ENCODE data around the gene FOXD3.
"Not testable (repeated sequence)": the region's sequence is repeated elsewhere in the genome, so short reads cannot be mapped to it uniquely, and the experiment has no call there.

Gene FOXD3

DNA sequence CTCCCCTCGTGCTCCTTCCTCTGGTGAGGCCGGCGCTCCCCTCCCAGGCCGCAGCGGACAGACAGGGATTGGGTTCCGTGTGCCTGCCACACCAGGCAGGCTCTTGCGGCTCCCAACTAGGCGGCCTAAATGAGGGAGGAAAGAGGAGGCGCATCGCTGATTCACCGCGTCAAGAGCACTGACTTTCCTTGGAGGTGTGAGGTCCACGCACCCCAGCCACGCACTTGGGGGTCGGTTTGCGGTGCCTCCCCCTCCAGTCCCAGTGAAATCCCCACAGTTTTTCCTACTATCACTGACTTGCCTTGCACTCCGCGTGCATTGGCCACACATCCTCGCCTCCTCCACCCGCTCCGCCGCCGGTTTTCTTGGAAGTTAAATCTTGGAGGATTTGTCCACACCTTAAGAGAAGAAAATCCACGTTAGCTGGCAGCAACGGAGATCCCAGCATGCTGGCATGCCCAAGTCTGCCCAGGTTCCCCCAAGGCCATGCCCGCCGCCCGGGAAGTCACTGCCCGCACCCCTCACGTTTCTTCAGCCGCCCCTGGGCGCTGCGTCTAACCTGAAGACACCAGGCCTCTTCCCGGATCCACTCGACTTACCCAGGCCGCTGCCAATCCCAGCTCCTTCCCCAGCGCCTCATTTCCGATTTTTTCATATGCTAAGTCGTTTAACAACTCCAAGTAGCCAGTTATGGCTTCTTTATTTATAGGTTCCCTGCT is 1.1 kb upstream of the FOXD3 start:
- no peak for DNase-seq

DNA sequence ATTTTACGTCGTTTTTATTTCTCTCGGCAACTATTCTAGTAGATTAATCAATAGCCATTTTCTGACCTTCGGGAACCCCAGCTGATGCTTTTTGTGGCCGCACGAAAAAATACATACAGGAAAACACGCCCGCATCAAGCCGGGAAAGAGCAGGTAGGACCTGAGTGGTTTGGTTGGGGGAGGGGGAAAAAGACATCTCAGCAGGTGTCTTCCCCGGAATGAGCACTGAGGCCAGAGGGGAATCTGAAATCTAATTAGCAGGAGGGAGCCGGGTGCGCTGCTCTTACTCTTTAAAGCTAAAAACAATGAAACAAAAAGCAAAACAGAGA is 618 bp upstream of the FOXD3 start:
- no peak for DNase-seq

DNA sequence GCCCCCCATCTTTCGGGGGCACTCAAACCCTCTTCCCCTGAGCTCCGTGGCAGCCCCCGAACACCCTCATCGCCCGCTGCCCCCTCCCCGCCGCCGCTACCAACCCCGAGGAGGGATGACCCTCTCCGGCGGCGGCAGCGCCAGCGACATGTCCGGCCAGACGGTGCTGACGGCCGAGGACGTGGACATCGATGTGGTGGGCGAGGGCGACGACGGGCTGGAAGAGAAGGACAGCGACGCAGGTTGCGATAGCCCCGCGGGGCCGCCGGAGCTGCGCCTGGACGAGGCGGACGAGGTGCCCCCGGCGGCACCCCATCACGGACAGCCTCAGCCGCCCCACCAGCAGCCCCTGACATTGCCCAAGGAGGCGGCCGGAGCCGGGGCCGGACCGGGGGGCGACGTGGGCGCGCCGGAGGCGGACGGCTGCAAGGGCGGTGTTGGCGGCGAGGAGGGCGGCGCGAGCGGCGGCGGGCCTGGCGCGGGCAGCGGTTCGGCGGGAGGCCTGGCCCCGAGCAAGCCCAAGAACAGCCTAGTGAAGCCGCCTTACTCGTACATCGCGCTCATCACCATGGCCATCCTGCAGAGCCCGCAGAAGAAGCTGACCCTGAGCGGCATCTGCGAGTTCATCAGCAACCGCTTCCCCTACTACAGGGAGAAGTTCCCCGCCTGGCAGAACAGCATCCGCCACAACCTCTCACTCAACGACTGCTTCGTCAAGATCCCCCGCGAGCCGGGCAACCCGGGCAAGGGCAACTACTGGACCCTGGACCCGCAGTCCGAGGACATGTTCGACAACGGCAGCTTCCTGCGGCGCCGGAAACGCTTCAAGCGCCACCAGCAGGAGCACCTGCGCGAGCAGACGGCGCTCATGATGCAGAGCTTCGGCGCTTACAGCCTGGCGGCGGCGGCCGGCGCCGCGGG is 837 bp downstream of the FOXD3 start:
- peak; percentile 54 for DNase-seq

DNA sequence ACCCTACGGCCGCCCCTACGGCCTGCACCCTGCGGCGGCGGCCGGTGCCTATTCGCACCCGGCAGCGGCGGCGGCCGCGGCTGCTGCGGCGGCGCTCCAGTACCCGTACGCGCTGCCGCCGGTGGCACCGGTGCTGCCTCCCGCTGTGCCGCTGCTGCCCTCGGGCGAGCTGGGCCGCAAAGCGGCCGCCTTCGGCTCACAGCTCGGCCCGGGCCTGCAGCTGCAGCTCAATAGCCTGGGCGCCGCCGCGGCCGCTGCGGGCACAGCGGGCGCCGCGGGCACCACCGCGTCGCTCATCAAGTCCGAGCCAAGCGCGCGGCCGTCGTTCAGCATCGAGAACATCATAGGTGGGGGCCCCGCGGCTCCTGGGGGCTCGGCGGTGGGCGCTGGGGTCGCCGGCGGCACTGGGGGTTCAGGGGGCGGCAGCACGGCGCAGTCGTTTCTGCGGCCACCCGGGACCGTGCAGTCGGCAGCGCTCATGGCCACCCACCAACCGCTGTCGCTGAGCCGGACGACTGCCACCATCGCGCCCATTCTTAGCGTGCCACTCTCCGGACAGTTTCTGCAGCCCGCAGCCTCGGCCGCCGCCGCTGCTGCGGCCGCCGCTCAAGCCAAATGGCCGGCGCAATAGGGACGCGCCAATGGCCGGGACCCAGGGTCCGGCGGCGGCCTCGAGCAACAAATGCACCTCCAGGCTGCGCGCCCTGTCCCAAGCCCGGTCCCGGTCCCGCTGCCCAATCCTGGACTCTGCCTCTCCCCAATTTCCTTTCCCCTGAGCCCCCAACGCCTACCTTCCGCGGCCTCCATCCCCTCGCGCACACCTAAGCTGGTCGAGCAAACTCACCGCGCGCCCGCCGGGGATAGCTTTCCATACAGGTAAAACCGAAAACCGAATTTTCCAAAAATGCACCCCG is 1.8 kb downstream of the FOXD3 start:
- DNase-seq, result no peak

DNA sequence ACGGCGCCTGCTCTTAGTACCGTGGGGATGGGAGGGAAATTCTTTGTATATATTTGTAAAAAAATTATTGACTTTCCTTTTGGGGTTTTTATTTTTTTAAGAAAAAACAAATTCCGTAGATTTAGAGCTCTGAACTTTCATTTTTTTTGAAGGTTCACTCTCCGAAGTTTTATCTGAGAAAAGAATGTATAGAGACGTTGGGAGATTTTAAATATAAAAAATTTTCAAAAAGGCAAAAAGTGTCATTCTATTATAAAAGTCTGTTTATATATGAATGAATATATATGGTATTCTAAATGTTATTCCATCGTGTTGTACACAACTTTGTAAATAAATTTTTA is 2.4 kb downstream of the FOXD3 start:
- DNase-seq, result no peak

DNA sequence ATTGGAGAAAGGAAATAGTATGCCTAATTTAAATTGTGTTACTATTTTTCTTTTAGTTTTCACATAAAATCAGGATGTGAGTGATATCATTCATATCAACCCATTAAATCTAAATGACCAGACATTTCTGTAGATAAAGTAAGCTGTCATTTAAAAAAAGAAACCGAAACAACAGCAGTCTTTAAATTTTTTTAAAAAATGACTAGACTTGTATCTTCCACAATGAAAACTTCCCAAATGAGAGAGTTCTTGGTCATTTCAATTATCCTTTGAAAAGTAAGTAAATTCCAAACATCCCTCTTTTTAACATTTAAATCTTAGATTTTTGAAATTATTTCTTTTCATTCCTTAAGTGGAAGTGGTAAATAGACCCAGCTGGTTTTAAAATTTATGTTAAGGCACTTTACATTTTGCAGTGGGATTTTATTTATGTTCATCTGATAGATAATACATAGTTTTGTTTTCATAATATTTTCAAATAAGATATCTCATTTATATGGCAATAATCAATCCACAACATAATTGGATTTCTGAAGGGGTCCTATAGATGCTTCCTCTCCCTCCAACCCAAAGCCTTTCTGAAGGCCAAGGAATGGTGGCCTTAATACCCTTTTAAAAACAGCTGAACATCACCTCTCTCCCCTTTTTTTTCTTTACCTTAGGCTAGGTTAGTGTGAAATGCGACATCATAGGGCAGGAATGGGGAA is 3.1 kb downstream of the FOXD3 start:
- DNase-seq, result no peak

DNA sequence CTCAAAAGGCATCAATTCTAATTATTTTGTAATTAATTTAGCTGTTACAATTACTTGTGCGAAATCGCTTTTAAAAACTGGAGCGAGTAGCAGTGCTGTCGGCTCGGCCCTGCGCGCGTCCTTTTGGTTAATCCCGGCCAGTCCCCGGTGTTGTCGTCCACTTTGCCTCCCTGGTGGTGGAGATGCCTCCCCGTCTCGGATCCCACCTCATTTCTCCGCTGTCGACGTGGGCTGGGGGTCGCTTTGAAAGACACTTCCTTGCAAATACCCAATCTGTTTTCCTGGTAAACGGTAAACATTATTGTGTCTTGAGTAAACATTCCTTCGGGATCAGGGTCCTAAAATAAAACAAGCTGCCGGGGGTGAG is 3.7 kb downstream of the FOXD3 start:
- DNase-seq, result no peak

DNA sequence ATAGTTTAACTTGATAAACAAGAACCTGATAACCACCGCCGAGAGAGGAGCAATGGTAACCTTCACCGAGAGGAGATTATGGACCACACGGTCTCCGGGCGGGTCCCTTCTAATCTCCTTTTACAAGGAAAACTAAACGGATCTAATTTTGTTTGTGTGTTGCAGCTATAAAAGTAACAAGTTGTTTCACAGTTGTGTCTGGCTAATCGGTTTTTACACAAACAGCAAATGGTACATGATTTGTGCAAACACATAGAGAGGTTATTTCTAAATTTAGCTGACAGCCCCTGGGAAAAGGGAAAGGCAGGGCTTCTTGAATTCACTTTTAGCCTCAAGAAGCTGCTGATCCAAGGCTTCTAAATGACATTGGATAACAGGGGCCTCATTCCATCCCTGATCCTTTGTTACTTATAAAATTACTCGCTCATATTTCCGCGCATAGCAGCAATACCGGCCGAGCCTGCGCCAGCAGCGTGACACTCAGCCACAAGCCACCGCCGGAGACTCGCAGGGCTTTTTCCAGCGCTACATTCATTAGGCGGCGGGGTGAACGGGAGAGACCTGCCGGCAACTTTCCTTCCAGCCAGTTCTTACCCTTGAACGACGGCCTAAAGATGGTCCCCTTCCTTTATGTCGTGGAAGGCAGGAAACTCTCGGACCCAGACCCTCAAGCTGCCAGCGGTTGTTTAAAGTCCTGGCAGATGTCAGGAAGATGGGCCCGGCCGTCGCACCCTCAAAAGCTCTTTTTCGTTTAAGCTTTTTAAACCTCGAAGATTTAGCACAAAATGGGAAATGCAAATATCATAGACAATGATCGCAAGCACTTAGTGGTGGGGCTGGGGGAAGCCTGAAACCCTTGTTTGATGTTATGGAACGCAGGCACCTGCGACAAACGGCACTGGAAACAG is 4.4 kb downstream of the FOXD3 start:
- no peak for DNase-seq

DNA sequence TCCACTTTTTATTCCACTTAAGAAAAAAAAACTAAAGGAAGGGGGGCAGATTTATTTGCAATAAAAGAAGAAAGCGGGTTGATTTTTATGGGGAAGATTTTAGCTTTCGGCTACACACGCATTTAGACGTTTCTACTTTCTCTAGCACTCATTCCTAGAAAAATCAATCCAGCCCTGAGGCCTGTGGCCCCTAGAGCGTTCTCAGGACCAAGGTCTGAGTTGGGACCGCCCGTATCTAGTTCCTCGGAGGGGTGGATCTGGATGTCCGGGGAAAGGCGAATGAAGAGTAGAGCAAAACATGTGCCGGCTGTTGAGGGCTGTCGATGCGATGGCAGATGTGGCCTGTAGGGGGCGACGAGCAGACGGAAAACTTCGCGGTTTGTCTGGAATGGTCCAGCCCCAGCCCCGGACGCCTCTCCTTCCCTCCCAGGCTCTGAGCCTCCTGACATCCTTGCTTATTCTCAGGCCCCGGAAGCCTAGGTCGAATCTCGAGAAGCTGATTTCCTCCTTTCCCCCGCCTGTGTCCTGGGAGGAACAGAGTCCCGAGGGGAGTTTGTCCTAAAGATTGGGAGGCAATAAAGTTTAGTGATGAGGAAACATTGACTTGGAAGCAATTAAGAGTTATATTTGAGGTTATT is 5.2 kb downstream of the FOXD3 start:
- DNase-seq, result peak; percentile 59

DNA sequence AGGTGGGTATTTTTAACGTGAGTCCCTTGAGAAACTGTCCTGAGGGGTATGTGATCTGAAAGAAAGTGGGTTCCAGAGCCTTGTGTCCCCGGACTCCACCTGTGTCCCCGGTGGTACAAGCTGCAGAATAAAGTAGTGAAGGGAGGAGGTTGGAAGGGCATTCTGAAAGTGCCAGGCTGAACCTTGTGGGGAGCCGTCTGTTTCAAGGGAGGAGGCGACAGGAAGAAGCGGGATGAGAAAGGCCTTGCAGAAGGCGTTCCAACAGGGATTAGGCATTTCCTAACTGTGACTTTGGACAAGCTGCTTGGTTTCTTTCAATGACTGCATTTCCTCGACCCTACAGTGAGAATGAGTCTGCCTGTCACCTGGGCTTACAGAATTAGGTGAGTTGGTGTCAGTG is 5.8 kb downstream of the FOXD3 start:
- no peak for DNase-seq

DNA sequence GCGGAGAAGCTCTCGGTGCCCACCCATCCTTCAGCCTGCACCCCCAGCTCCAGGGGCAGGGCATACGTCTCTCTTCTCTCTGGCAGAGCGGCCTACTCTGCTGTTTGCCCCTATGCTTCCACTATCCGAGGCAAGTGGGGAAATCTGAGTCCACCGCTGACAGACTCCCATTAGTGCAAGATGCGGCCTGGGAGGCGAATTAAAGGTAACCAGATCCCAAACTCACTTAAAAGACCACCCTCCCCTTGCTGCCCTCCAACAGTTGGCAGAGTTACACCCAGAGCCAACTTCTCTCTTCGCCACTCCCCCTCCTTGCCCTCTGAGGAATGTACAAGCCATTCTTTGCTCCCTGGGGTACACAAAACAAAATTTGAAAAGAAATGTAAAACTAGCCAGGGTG is 6.4 kb downstream of the FOXD3 start:
- no peak for DNase-seq

DNA sequence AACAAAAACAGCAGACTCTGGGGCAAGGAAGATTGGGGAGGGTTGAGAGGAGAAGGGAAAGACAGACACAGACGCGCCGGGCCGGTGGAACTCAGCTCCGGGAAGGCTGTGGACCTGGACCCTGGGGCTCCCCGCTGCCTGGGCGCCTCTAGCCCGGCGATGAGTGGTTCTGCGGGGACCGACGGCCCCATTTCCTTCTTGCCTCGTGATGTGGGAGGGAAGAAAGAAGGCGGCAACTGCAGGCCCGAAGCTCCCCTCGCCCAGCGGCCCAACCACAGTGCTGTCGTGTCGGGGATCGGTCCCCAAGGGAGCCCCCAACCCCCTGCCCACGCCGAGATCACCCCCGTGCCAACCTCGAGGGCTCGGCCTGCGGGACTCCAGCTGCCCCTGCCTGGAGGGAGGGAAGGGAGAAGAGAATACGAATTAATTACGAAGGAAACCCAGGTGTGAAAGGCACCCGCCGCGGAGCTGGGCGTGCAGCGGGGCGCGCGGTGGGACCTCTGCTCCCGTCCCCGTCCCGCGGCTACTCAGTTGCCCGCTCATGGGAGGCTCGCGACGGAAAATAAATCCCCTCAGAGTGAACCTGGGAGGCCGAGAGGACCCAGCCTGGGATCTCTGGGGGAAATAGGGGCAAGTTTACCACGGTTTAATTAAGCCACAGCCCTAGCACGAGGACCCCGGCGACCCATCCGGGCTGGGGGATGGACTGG is 7.4 kb downstream of the FOXD3 start:
- DNase-seq, result no peak

DNA sequence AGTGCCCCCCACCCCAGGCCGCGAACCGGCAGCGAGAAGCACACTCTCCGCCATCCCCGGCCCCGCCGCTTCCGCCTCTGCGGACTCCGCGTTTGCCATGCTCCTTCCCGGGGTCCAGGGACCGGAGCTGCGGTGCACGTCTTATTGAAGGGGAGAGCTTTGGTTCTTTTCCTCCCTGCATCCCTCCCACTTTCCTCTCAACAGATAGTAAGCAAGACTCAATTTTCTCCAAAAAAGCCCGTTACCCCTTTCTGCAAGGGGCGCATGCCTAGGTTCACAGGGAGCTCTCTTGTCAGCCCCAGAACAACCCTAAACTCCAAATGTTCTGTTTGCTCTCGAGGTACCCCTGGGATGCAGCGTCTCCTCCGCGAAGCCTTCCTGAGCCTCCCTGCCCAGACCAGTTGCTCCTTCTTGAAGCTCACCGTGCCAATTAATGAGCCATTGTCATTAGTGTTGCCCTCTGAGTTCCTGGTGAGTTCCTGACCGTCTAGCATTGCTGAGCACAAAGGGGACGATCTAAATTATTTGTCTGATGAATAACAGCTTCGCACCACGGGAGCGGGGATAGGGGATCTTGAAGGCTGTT is 8.1 kb downstream of the FOXD3 start:
- no peak for DNase-seq

DNA sequence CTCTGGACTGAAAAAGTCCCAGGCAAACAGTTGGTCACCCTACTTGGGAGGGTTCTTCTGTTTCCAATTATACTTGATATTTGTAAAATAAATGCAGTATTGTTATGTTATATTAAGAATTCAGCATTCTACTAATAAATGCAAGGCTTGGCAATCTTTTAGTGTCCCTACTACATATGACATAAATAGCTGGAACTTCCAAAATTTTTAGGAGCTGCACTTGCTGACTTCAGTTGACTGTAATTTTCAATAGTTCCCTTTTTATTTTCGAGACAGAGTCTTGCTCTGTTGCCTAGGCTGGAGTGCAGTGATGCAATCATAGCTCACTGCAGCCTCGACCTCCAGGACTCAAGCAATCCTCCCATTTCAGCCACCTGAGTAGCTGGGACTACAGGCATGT is 20.0 kb downstream of the FOXD3 start:
- DNase-seq, result no peak

DNA sequence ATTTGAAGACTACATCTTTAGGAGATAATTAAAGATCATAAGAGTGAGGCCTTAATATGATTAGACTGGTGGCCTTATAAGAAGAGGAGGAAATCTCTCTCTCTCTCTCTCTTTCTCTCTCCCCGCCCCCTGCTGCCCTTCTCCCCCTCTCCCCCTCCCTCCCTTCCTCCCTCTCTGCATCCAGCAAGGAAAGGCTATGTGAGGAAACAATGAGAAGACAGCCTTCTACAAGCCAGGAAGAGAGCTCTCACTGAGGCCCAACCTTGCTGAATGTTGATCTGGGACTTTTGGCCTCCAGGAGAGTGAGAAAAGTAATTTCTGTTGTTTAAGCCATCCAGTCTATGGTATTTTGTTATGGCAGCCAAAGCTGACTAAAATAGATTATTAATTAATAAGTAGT is 21.6 kb downstream of the FOXD3 start:
- no peak for DNase-seq

DNA sequence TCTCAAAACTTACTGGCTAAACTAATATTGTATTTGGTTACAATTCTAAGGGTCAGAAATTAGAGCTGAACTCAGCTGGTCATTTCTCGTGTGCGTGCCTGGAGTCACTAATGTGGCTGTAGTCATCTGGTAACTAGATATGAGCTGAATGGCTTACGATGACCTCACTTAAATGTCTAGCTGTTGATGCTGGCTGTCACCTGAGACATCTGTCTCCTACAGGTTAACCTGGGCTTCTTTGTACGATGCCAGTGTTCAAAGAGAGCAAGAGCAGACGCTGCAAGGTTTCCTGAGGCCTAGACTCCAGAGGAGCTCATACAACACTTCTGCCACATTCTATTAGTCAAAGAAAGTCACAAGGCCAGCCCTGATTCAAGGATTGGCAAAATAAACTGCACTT is 28.0 kb downstream of the FOXD3 start:
- peak; percentile 36 for DNase-seq

DNA sequence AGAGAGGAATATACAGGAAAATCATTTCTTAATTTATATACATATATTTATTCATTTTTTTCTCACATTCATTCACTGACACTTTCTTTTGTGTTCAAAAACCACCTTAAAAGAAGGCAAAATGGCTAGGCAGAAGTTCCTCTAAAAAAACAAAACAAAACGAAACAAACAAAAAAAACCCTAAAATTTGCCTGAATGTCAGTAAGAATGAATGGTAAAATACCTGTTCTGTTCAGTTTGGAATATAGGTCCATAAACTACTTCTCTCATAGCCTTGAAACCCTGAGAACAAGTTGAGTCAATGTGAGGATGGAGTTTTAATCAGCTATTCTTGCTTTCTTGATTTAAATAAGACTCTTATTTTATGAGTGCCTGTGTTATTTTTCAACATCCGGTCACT is 30.4 kb downstream of the FOXD3 start:
- no peak for DNase-seq

DNA sequence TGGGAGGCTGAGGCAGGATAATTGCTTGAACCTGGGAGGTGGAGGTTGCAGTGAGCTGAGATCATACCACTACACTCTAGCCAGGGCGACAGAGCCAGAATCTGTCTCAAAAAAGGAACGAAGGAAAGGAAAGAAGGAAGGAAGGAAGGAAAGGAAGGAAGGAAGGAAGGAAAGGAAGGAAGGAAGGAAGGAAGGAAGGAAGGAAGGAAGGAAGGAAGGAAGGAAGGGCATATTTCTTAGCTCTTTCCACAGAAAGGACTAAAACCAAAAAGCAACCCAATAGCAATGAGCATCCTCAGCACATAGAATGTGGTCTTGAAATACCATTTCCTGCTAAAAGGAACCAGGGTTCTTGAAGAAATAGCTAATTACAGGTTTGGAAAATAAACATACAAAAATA is 33.9 kb downstream of the FOXD3 start:
- not testable (repeated sequence) for DNase-seq

DNA sequence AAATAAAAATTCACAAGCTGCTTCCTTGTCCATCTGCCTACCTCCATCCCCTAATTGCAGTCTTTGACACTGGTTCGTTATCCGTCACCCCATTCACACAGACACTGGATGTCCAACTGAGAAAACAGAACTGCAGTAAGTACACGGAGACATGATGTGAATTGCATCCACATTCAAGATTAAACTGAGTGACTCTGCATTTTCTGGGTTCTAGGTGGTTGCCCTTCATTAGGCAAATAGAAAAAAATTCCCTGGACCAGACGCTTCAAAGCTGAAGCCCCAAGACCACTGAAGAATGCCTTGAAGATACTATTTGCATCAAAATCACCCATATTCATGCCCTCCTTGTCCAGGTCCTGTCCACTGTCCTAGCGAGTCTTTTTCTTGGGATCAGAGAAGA is 37.2 kb downstream of the FOXD3 start:
- DNase-seq, result no peak

DNA sequence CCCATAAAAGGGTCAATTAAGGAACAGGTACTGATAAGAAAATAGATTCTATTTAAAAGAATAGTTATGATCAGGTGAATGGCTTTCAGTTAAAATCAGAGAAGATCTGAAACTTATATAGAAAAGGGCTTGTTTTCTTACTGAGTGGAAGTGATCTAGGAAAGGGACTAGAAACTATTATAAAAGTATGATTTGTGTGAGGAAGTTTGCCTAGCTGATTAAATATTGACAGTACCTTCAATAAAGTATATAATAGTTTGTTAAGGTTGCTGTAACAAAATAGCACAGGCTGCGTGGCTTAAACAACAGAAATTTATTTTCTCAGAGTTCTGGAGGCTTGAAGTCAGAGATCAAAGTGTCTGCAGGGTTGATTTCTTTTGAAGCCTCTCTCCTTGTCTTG is 39.7 kb downstream of the FOXD3 start:
- no peak for DNase-seq
